ENCODE measurements around the gene TBC1D14. TPM values are rescaled to one million over a fixed set of nuclear protein-coding genes. Genes with fewer than 3 reads are reported as not detected.

The TBC1D14 gene
- polyA plus RNA-seq, 1 of the 3 experiments (the other 2 are of a cell fraction), result 39.5 TPM

DNA sequence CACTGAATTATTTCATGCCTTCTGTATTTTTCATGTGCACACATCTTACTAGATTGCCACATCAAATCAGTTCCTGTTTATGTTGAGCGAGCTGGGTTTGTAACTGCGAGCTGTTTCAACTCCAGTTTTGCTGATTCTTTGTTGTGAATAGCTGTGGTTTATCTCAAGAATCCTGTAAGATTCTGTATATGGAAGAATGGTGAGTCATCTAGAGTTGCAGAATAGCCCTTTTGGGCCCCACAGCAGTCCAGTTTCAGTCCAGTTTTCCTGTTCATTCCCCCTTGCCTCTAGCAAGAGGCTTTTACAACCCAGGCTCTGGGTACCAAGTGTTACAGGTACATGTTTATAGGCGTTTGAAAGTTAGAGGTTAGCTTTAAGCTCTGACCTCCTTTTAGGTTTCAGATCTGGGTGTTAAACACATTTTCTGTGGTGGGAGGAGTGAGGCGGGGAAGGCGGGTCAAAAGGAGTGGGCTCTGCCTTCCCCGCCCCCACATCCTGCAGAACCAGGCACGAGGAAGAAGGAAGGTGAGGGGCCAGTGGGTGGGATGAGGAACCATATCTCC lies 32.7 kb downstream of the TBC1D14 start:
- Histone ChIP-seq H3F3A (replicated peaks; ENCODE audit: insufficient read depth) (peaks cover 11% of the 10 kb centered on the region), H3K9me3 (no peaks in the 10 kb centered on the region), H2AFZ (ENCODE audit: low read depth) (0 out of 2 replicates have a peak overlapping the region, but pooled peaks have one; percentile 31), H3K79me2 (ENCODE audit: insufficient read depth) (no peaks in the 10 kb centered on the region; the same call in 1 of the 2 replicates), H3K4me3 (ENCODE audit: low read depth in 2 of 2, low read length in 1 of 2) (no peak overlapping the region; a peak in 1 of 4 replicates), H3K9me2 (no peaks in the 10 kb centered on the region), H3K9ac (0 out of 2 replicates have a peak overlapping the region, but pooled peaks have one; percentile 6), H3K4me1 (ENCODE audit: control insufficient read depth in 1 of 2, insufficient read depth in 2 of 2, low read depth in 1 of 2, low read length in 1 of 2) (peaks cover 17 to 20% of the 10 kb centered on the region in 2 experiments), H3K27me3 (ENCODE audit: insufficient read depth) (no peaks in the 10 kb centered on the region), H3K4me2 (peak overlapping the region; percentile 87), H3K36me3 (replicated peaks in 1 of 2; ENCODE audit: control insufficient read depth in 1 of 2, insufficient read depth in 2 of 2, low read length in 1 of 2) (no peaks in the 10 kb centered on the region), H4K20me1 (ENCODE audit: insufficient read depth) (no peaks in the 10 kb centered on the region), H3K27ac (ENCODE audit: low read depth in 2 of 2, low read length in 1 of 2) (peak overlapping the region; percentile 65 to 69)
- CTCF ChIA-PET, result no interaction called here
- TF ChIP-seq JUND (IDR thresholded peaks at IDR 0.05) (peak; percentile 65), FOSL2 (IDR thresholded peaks at IDR 0.05; ENCODE audit: borderline replicate concordance, low read depth) (peak; percentile 76; the same call in 1 of the 2 replicates), MXI1 (IDR thresholded peaks at IDR 0.05; ENCODE audit: low read depth, low read length) (no peak), TCF12 (IDR thresholded peaks at IDR 0.05) (peak; percentile 30; the same call in 1 of the 2 replicates), SMC3 (IDR thresholded peaks at IDR 0.05; ENCODE audit: low read depth, low read length) (no peak)
- WGBS (ENCODE audit: low lambda C conversion rate), result 55% methylated on average over 7 of the region's 7 CpGs
- POLR2A ChIA-PET, result no interaction called here
- DNase-seq, result no peak

- Histone ChIP-seq H3K79me2 (ENCODE audit: insufficient read depth) (no peaks in the 10 kb centered on the region; the same call in 1 of the 2 replicates), H3K4me3 (ENCODE audit: low read depth in 2 of 2, low read length in 1 of 2) (no peak overlapping the region), H3K9me2 (no peaks in the 10 kb centered on the region), H3K4me2 (peak overlapping the region; percentile 87; the same call in 1 of the 2 replicates), H3K9me3 (no peaks in the 10 kb centered on the region), H2AFZ (ENCODE audit: low read depth) (no peak overlapping the region), H3K4me1 (ENCODE audit: control insufficient read depth in 1 of 2, insufficient read depth in 2 of 2, low read depth in 1 of 2, low read length in 1 of 2) (peaks cover 17 to 20% of the 10 kb centered on the region in 2 experiments), H3F3A (replicated peaks; ENCODE audit: insufficient read depth) (peaks cover 11% of the 10 kb centered on the region), H3K9ac (no peak overlapping the region), H3K27me3 (ENCODE audit: insufficient read depth) (no peaks in the 10 kb centered on the region), H3K36me3 (replicated peaks in 1 of 2; ENCODE audit: control insufficient read depth in 1 of 2, insufficient read depth in 2 of 2, low read length in 1 of 2) (no peaks in the 10 kb centered on the region), H4K20me1 (ENCODE audit: insufficient read depth) (no peaks in the 10 kb centered on the region), H3K27ac (ENCODE audit: low read depth in 2 of 2, low read length in 1 of 2) (peak overlapping the region; percentile 65 to 69; a peak in 3 of 4 replicates)
- DNase-seq, result no peak
- POLR2A ChIA-PET, result no interaction called here
- 90% methylated on average over 19 of the region's 19 CpGs for whole genome bisulfite sequencing (ENCODE audit: low lambda C conversion rate)
- CTCF ChIA-PET, result interaction anchor here (1.0 to 5.2 kb wide), 3 partner anchors 11 to 31 kb away, joined by 4 to 24 read pairs (median 6); no protein-coding TSS in a partner anchor
- TF ChIP-seq SIN3A (IDR thresholded peaks at IDR 0.05; ENCODE audit: borderline replicate concordance, low read depth, low read length) (no peak), NFIC (IDR thresholded peaks at IDR 0.05; ENCODE audit: borderline replicate concordance) (no peak)
Measured at GRCh38 chr4:6943012-6943884, 33.6 kb downstream of the TBC1D14 start.

DNA sequence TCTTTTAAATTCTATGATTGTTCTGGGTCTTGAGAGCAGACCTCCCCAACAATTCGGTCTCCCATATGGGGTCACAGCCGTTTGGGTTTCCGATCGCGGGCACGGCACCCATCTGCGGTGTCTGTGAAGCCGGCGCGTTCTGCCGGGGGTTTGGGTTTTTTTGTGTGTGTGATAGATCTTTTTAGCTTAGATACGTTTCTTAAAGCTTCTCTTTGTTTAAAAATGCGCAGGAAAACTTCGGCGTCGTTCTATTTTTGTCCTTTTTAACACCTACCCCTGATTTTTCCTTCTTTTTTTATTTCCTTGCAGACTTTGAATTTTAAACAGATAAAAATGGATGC lies 34.2 kb downstream of the TBC1D14 start:
- H3K9me2 ChIP-seq, result no peaks in the 10 kb centered on the region
- H3K9ac ChIP-seq, result no peak overlapping the region
- POLR2A ChIA-PET, result no interaction called here
- H3K4me2 ChIP-seq, result no peak overlapping the region
- no peak overlapping the region for H2AFZ ChIP-seq (ENCODE audit: low read depth)
- H3F3A ChIP-seq (replicated peaks; ENCODE audit: insufficient read depth), result peaks cover 11% of the 10 kb centered on the region
- no peaks in the 10 kb centered on the region for H3K9me3 ChIP-seq
- H3K36me3 ChIP-seq (replicated peaks in 1 of 2; ENCODE audit: control insufficient read depth in 1 of 2, insufficient read depth in 2 of 2, low read length in 1 of 2), result no peaks in the 10 kb centered on the region
- WGBS (ENCODE audit: low lambda C conversion rate), result 88% methylated on average over 16 of the region's 16 CpGs
- no peak overlapping the region for H3K27ac ChIP-seq (ENCODE audit: low read depth in 2 of 2, low read length in 1 of 2)
- H3K4me3 ChIP-seq (ENCODE audit: low read depth in 2 of 2, low read length in 1 of 2), result no peak overlapping the region
- CTCF ChIA-PET, result interaction anchor here (1.0 to 5.2 kb wide), 3 partner anchors 11 to 30 kb away, joined by 4 to 24 read pairs (median 6); no protein-coding TSS in a partner anchor
- no peaks in the 10 kb centered on the region; the same call in 1 of the 2 replicates for H3K79me2 ChIP-seq (ENCODE audit: insufficient read depth)
- H4K20me1 ChIP-seq (ENCODE audit: insufficient read depth), result no peaks in the 10 kb centered on the region
- peaks cover 17 to 20% of the 10 kb centered on the region in 2 experiments for H3K4me1 ChIP-seq (ENCODE audit: control insufficient read depth in 1 of 2, insufficient read depth in 2 of 2, low read depth in 1 of 2, low read length in 1 of 2)
- no peak for DNase-seq
- H3K27me3 ChIP-seq (ENCODE audit: insufficient read depth), result no peaks in the 10 kb centered on the region
- TF ChIP-seq RAD21 (IDR thresholded peaks at IDR 0.05; ENCODE audit: low read length), result no peak
- TF ChIP-seq JUND (IDR thresholded peaks at IDR 0.05), result no peak
- TF ChIP-seq MXI1 (IDR thresholded peaks at IDR 0.05; ENCODE audit: low read depth, low read length), result no peak
- TF ChIP-seq RXRA (IDR thresholded peaks at IDR 0.05; ENCODE audit: borderline replicate concordance, low read depth), result no peak
- TF ChIP-seq NRF1 (IDR thresholded peaks at IDR 0.05; ENCODE audit: low read depth, low read length), result no peak
- TF ChIP-seq RCOR1 (IDR thresholded peaks at IDR 0.05; ENCODE audit: low read length), result no peak
- no peak for TF ChIP-seq SMC3 (IDR thresholded peaks at IDR 0.05; ENCODE audit: low read depth, low read length)
- TF ChIP-seq IRF3 (IDR thresholded peaks at IDR 0.05; ENCODE audit: low read depth, low read length), result no peak
- TF ChIP-seq REST (IDR thresholded peaks at IDR 0.05; ENCODE audit: low read depth, low read length), result no peak
- no peak for TF ChIP-seq TEAD4 (IDR thresholded peaks at IDR 0.05; ENCODE audit: borderline replicate concordance, insufficient read depth)
- TF ChIP-seq FOSL2 (IDR thresholded peaks at IDR 0.05; ENCODE audit: borderline replicate concordance, low read depth), result no peak
- no peak for TF ChIP-seq FOXM1 (IDR thresholded peaks at IDR 0.05; ENCODE audit: low read depth)
